Ishikawa (cell line): ENCODE results near the gene HPS5.
A peak's percentile ranks its signal among the peaks of the same experiment; 100 is the strongest.

Experiments used
- CEBPB ChIP-seq: IDR thresholded peaks from 2 replicates; pipeline ENCODE4 v1.6.1; 2012
- CREB1 ChIP-seq: IDR thresholded peaks from 2 replicates; pipeline ENCODE4 v1.6.1; 2012; ENCODE audit warnings: low read depth
- EGR1 ChIP-seq: IDR thresholded peaks from 2 replicates; pipeline ENCODE4 v1.6.1; 2012
- EP300 ChIP-seq: IDR thresholded peaks from 2 replicates; pipeline ENCODE4 v1.6.1; 2012; ENCODE audit warnings: borderline replicate concordance
- FOXM1 ChIP-seq: IDR thresholded peaks from 2 replicates; pipeline ENCODE4 v1.6.1; 2012; ENCODE audit warnings: low read depth, borderline replicate concordance
- MAX ChIP-seq: IDR thresholded peaks from 2 replicates; pipeline ENCODE4 v1.6.1; 2012
- NFIC ChIP-seq: IDR thresholded peaks from 2 replicates; pipeline ENCODE4 v1.6.1; 2012
- RAD21 ChIP-seq: IDR thresholded peaks from 2 replicates; pipeline ENCODE4 v1.6.1; 2012; ENCODE audit warnings: low read depth
- REST ChIP-seq: IDR thresholded peaks from 2 replicates; pipeline ENCODE4 v1.6.1; 2012; ENCODE audit warnings: low read depth, mild to moderate bottlenecking
- TAF1 ChIP-seq: IDR thresholded peaks from 2 replicates; pipeline ENCODE4 v1.6.1; 2012; ENCODE audit warnings: low read depth, mild to moderate bottlenecking
- TCF12 ChIP-seq: IDR thresholded peaks from 2 replicates; pipeline ENCODE4 v1.6.1; 2012; ENCODE audit warnings: low read depth
- TEAD4 ChIP-seq: IDR thresholded peaks from 2 replicates; pipeline ENCODE4 v1.6.1; 2012
- USF1 ChIP-seq: IDR thresholded peaks from 2 replicates; pipeline ENCODE4 v1.6.1; 2012
- YY1 ChIP-seq: IDR thresholded peaks from 2 replicates; pipeline ENCODE4 v1.6.1; 2012; ENCODE audit warnings: low read depth
- ZBTB7A ChIP-seq: IDR thresholded peaks from 2 replicates; pipeline ENCODE4 v1.6.1; 2012; ENCODE audit warnings: low read depth

Gene HPS5

GRCh38 chr11:18321969-18322711, at the start of gene HPS5, which contains the start of gene GTF2H1:
Gene HPS5 (minus strand): TSS chr11:18322140. CDS start chr11:18317858, 4,282 bp downstream.
Gene GTF2H1 (plus strand): TSS chr11:18322567. CDS start chr11:18333075, 10,508 bp downstream.
- no peak for TF ChIP-seq RAD21
- no peak for TF ChIP-seq NFIC
- no peak for TF ChIP-seq FOXM1
- no peak; the same call in 1 of the 2 replicates for TF ChIP-seq EP300
- TF ChIP-seq CEBPB: no peak
- peak; percentile 49; the same call in 1 of the 2 replicates for TF ChIP-seq TCF12
- TF ChIP-seq USF1: peak; percentile 97
- peak; percentile 92 for TF ChIP-seq YY1
- no peak; the same call in 1 of the 2 replicates for TF ChIP-seq EGR1
- no peak for TF ChIP-seq REST
- TF ChIP-seq TAF1: peak; percentile 73
- TF ChIP-seq ZBTB7A: no peak
- 0 out of 2 replicates have a peak, but pooled peaks have one; percentile 1 for TF ChIP-seq TEAD4
- peak; percentile 91 for TF ChIP-seq CREB1
- TF ChIP-seq MAX: peak; percentile 98

GRCh38 chr11:18371279-18371678, 49.3 kb upstream of the HPS5 start:
- TF ChIP-seq TEAD4: no peak
- no peak for TF ChIP-seq RAD21
- no peak for TF ChIP-seq EP300
- no peak for TF ChIP-seq NFIC
- no peak for TF ChIP-seq ZBTB7A
- TF ChIP-seq USF1: no peak
- TF ChIP-seq CREB1: no peak

- no peak for TF ChIP-seq USF1
- no peak for TF ChIP-seq TEAD4
- no peak for TF ChIP-seq NFIC
- TF ChIP-seq TAF1: no peak
- no peak for TF ChIP-seq CREB1
- TF ChIP-seq ZBTB7A: no peak
- TF ChIP-seq YY1: no peak
- no peak for TF ChIP-seq EP300
Observed at GRCh38 chr11:18369398-18369797, 47.5 kb upstream of the HPS5 start.

GRCh38 chr11:18368221-18368620, 46.3 kb upstream of the HPS5 start:
- no peak for TF ChIP-seq USF1
- TF ChIP-seq TEAD4: no peak
- no peak for TF ChIP-seq EGR1
- no peak for TF ChIP-seq CEBPB
- no peak for TF ChIP-seq TAF1
- no peak for TF ChIP-seq ZBTB7A
- no peak for TF ChIP-seq CREB1
- TF ChIP-seq TCF12: no peak
- no peak for TF ChIP-seq RAD21
- no peak for TF ChIP-seq EP300
- no peak for TF ChIP-seq NFIC
- TF ChIP-seq YY1: no peak
- TF ChIP-seq MAX: no peak
- no peak for TF ChIP-seq REST

GRCh38 chr11:18367431-18367830, 45.5 kb upstream of the HPS5 start:
- TF ChIP-seq REST (no peak), YY1 (no peak), RAD21 (no peak), NFIC (no peak), CEBPB (no peak), TCF12 (no peak), ZBTB7A (no peak), EGR1 (no peak), EP300 (no peak), FOXM1 (no peak), USF1 (no peak), CREB1 (no peak)
